ENCODE data around the gene BTG2.

Gene BTG2

DNA sequence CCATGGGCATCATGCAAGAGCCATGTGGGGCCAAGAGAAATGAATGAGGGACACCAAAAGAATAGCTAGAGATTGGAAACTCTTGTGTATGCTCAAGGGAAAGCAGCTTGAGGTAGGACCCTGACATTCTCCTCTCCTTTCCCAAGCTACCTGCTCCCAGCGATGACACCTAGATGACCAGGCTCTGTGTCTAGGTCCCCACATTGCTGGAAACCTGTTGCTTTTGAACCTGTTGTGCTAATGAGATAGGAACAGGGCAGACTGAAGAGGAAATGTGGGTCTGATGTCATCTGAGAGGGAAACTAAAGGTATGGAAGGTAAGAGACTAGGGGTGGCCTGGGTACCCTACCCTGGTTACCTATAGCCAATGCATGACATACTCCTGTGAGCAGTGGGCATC, 43.8 kb downstream of the BTG2 start:
- peaks cover 45% of the 10 kb centered on the region for H3K4me1 ChIP-seq (ENCODE audit: control insufficient read depth, insufficient read depth, low read length)
- H3K9me3 ChIP-seq (ENCODE audit: control insufficient read depth in 2 of 2, low read length in 2 of 2) = no peaks in the 10 kb centered on the region
- H3K36me3 ChIP-seq (ENCODE audit: control insufficient read depth in 2 of 2, insufficient read depth in 2 of 2, low read length in 2 of 2) = peaks cover 0 to 9% of the 10 kb centered on the region in 2 donors
- peak overlapping the region; percentile 79 for H3K27ac ChIP-seq (ENCODE audit: low read length)
- H3K9ac ChIP-seq (ENCODE audit: low read length in 2 of 2) = no peak overlapping the region
- no peaks in the 10 kb centered on the region for H3K27me3 ChIP-seq (ENCODE audit: control insufficient read depth in 1 of 2, insufficient read depth in 2 of 2, low read length in 2 of 2)
- peak overlapping the region; percentile 4 to 70 for H3K4me3 ChIP-seq (ENCODE audit: low read length in 2 of 2)

DNA sequence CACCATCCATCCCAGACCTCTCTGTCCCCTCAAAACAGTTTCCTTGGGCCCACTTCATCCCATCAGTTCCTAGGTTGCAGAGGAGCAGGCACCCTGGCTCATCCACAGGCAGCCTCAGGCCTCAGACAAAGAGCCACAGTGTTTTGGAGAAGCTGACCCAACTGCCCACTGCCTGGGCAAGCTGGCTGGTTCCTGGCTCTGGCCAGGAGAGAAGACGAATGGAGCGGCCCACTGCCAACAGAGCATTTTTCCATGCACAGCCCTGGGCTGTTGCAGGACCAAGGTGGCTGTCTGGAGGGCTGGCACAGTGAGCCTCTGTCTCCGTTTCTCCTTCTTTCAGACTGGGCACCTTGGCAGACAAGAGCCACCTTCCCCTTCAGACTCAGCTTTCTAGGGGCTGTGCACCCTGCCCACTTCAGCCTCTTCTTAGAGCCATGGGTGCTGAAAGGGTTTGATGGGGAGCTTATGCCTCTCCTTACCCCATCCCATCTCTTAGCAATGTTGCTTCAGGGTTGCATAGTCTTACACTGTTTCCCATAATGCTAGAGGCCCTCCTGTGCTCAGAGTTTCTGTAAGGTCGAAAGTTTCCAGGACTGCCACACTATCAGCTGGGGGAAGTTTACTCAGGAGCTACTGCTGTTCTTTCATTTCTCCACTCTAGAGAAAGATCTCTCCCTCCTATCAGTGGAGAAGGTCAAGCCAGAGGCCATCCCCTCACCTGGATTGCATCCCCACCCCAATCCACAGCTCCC, 44.6 kb downstream of the BTG2 start:
- H3K9ac ChIP-seq (ENCODE audit: low read length in 2 of 2) = peak overlapping the region in 1 of 2 donors; percentile 29

DNA sequence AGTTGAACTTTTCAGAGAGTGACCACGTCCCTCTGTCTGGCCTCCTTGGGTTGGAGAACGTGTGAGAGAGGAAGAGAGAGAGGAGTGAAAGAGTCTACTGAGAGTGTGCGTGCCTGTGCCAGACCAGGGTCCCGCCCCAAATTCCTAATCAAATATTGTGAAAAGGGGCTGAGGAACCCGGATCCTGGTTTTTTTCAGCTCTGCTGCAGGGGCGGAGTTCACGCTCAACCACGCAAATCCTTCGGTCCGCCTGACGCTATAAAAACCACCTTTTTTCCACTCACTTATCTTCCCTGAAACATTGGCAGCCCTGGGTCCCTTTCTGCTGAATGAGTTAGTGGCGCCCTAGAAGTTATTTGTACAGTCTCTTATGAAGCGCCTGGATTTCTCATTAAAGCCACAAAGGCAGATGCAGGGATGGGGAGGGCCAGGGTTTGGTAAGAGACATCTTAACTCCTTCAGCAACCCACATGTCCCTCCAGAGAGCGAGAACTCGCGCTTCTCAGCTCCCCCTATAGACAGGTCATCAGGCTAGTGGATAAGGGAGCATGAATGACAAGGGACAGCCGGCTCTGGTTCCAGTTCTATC, 45.8 kb downstream of the BTG2 start, which contains the start of gene FMOD:
TSS of gene FMOD (minus strand) at position 86 of the 589 bp plus-strand sequence. CDS start 2,852 bp downstream, outside the sequence.
- no peaks in the 10 kb centered on the region for H3K27me3 ChIP-seq (ENCODE audit: control insufficient read depth in 1 of 2, insufficient read depth in 2 of 2, low read length in 2 of 2)
- H3K27ac ChIP-seq (ENCODE audit: low read length) = peak within 1 kb of the TSS; percentile 79
- peak within 1 kb of the TSS; percentile 41 to 70 for H3K4me3 ChIP-seq (ENCODE audit: low read length in 2 of 2)
- peaks cover 0 to 9% of the 10 kb centered on the region in 2 donors for H3K36me3 ChIP-seq (ENCODE audit: control insufficient read depth in 2 of 2, insufficient read depth in 2 of 2, low read length in 2 of 2)
- peak within 1 kb of the TSS; percentile 29 to 42 for H3K9ac ChIP-seq (ENCODE audit: low read length in 2 of 2)
- no peaks in the 10 kb centered on the region for H3K9me3 ChIP-seq (ENCODE audit: control insufficient read depth in 2 of 2, low read length in 2 of 2)
- peaks cover 49% of the 10 kb centered on the region for H3K4me1 ChIP-seq (ENCODE audit: control insufficient read depth, insufficient read depth, low read length)

More for the DNA sequence above, 44.6 kb downstream of the BTG2 start:
- no peaks in the 10 kb centered on the region for H3K27me3 ChIP-seq (ENCODE audit: control insufficient read depth in 1 of 2, insufficient read depth in 2 of 2, low read length in 2 of 2)
- H3K27ac ChIP-seq (ENCODE audit: low read length) = peak overlapping the region; percentile 79
- H3K36me3 ChIP-seq (ENCODE audit: control insufficient read depth in 2 of 2, insufficient read depth in 2 of 2, low read length in 2 of 2) = peaks cover 0 to 9% of the 10 kb centered on the region in 2 donors
- H3K4me3 ChIP-seq (ENCODE audit: low read length in 2 of 2) = peak overlapping the region; percentile 41 to 70
- H3K4me1 ChIP-seq (ENCODE audit: control insufficient read depth, insufficient read depth, low read length) = peaks cover 49% of the 10 kb centered on the region
- no peaks in the 10 kb centered on the region for H3K9me3 ChIP-seq (ENCODE audit: control insufficient read depth in 2 of 2, low read length in 2 of 2)

DNA sequence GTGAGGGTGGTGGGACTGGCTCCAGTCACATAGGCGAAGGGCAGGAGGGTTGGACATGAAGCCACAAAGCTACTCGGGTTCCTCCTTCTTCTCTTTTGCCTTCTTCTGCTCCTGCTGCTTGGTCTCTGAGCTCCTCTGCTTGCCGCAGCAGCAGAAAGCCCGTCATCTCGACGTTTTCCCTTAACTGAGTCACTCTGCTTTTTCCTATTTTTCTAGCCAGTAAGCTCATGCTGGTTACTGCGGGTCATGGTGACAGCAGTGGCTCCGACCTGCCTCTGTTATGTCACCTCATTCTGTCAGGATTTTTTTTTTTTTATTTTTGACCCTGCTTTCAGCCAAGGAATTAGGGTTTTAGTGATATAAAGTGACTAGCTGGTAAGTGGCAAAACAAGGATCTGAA, 48.2 kb downstream of the BTG2 start:
- Histone ChIP-seq H3K4me1 (ENCODE audit: control insufficient read depth, insufficient read depth, low read length) (peaks cover 39% of the 10 kb centered on the region), H3K9ac (ENCODE audit: low read length in 2 of 2) (no peak overlapping the region), H3K27ac (ENCODE audit: low read length) (no peak overlapping the region), H3K9me3 (ENCODE audit: control insufficient read depth in 2 of 2, low read length in 2 of 2) (no peaks in the 10 kb centered on the region), H3K4me3 (ENCODE audit: low read length in 2 of 2) (no peak overlapping the region), H3K36me3 (ENCODE audit: control insufficient read depth in 2 of 2, insufficient read depth in 2 of 2, low read length in 2 of 2) (peaks cover 0 to 2% of the 10 kb centered on the region in 2 donors), H3K27me3 (ENCODE audit: control insufficient read depth in 1 of 2, insufficient read depth in 2 of 2, low read length in 2 of 2) (no peaks in the 10 kb centered on the region)

DNA sequence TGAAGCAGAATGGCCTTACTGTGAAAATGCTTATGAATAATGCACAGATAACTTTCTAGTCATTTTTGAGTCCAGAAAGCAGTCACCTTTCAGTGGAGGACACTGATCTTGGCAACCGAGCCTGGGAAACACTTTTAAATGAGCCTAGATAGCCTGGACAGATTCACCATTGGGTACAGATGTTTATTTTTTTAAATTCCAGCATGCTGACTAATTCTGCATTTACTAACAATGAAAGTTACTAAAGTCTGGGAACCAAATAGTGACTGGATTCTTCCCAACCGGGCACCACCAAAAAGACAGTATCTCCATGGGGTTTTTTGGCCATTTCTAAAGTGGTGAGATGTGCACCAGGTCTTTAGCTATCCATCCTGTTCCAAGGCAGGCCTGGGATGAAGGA, 48.9 kb downstream of the BTG2 start:
- peak overlapping the region; percentile 24 for H3K27ac ChIP-seq (ENCODE audit: low read length)

DNA sequence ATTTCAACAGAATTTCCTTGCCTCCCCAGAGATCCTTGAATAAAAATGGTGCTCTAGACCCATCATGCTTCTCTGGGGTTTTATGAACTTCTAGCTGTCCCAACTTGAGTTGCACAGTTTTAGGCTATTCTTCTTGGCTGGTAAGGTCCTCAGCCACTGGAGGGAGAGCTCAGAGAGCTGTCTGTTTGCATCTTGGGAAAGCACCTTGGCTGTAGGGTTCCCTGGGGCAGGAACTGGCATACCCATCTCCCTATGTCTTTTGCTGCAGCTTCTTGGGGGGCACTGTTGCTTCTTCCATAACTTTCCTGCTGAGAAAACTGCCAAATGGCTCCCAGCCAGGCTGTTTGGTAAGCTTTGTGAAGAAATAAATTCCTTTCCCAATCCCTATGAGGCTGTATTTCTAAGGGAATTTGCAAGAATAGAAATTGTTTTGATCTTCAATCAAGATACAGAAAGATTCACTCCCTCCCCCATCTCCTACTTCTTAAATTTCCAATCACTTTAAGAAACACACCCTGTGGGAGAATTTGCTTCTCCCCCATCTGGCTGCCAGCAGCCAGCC, 53.8 kb downstream of the BTG2 start:
- Histone ChIP-seq H3K27ac (ENCODE audit: low read length) (no peak overlapping the region), H3K4me3 (ENCODE audit: low read length in 2 of 2) (no peak overlapping the region), H3K9me3 (ENCODE audit: control insufficient read depth in 2 of 2, low read length in 2 of 2) (no peaks in the 10 kb centered on the region), H3K9ac (ENCODE audit: low read length in 2 of 2) (no peak overlapping the region), H3K36me3 (ENCODE audit: control insufficient read depth in 2 of 2, insufficient read depth in 2 of 2, low read length in 2 of 2) (no peaks in the 10 kb centered on the region), H3K27me3 (ENCODE audit: control insufficient read depth in 1 of 2, insufficient read depth in 2 of 2, low read length in 2 of 2) (no peaks in the 10 kb centered on the region), H3K4me1 (ENCODE audit: control insufficient read depth, insufficient read depth, low read length) (peaks cover 12% of the 10 kb centered on the region)

More for the DNA sequence above, 48.9 kb downstream of the BTG2 start:
- Histone ChIP-seq H3K27me3 (ENCODE audit: control insufficient read depth in 1 of 2, insufficient read depth in 2 of 2, low read length in 2 of 2) (no peaks in the 10 kb centered on the region), H3K9ac (ENCODE audit: low read length in 2 of 2) (no peak overlapping the region), H3K4me3 (ENCODE audit: low read length in 2 of 2) (no peak overlapping the region), H3K4me1 (ENCODE audit: control insufficient read depth, insufficient read depth, low read length) (peaks cover 38% of the 10 kb centered on the region), H3K36me3 (ENCODE audit: control insufficient read depth in 2 of 2, insufficient read depth in 2 of 2, low read length in 2 of 2) (peaks cover 0 to 1% of the 10 kb centered on the region in 2 donors), H3K9me3 (ENCODE audit: control insufficient read depth in 2 of 2, low read length in 2 of 2) (no peaks in the 10 kb centered on the region)

All from stomach smooth muscle (tissue), 2 donors.